GM19328 (cell line): ENCODE results near the gene S1PR1.
"Not testable (repeated sequence)": the region's sequence is repeated elsewhere in the genome, so short reads cannot be mapped to it uniquely, and the experiment has no call there.

Experiments used
- ATAC-seq: cut with Tn5 transposase; IDR thresholded peaks from one replicate; pipeline ENCODE4 v1.9.1; 2021; ENCODE audit warnings: mild to moderate bottlenecking, moderate library complexity; ENCODE audit not compliant: unreplicated experiment

Gene S1PR1

DNA sequence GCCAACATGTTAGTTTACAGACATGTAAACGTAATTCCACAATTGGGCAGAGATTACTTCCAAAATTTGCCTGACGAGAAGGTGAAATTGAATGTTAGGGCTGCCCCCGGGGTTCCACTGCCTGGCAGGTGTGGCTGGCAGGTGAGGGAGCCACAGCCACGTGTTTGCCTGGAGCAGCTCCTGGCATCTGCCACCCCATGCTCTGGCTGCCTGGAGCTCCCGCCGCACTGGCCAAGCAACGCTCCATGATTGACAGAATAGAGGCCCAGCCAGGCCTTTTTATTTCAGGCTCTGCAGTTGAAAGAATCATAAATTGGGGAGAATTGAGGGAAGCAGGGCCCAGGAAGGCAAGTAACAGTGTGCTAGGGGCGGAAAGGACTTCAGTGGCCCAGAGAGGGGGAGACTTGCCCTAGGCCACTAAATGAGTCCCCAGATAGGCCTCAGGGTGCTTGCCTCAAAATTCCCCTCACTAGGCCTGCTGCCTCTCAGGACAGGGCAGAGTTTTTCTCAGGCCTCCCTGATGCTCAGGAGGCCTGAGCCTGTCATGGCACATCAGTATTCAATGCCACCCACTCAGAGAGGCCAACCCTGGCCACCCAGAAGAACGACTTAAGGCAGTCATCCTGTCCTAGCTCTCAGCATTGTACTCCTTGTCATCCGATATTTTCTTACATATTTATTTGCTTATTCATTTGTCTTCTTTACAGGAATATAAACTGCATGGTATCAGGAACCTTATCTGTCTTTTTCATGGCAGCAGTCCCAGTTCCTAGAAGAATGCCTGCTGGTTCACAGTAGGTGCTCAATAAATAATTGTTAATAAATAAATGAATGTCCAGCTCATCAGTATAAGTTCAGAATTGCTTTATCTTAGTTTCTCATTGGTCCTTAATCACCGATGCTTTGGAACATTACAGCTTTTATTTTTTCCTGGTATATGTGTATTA is 16.6 kb upstream of the S1PR1 start:
- no peak for ATAC-seq

DNA sequence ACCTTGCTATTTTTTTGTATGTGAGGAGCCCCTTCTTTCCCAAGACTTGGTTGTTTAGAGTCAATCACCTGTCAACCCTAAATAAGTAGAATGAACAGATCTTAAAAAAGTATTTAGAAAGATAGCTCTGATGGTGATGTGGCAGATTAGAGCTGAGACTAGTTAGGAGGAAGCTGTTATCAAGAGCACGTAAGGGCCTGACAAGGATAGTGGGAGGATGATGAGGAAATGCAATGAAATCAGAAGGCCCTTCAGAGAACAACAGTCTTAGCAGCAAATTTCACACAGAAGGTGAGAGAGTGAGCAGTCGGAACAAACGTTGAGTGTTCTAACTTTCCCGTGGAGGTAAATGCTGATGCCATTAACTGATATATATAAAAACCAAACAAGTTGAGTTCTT is 15.9 kb upstream of the S1PR1 start:
- ATAC-seq = no peak

- ATAC-seq = peak; percentile 95
Measured at GRCh38 chr1:101221945-101222429, 14.8 kb upstream of the S1PR1 start.

- ATAC-seq = no peak
Measured at GRCh38 chr1:101227837-101228236, 9.0 kb upstream of the S1PR1 start.

DNA sequence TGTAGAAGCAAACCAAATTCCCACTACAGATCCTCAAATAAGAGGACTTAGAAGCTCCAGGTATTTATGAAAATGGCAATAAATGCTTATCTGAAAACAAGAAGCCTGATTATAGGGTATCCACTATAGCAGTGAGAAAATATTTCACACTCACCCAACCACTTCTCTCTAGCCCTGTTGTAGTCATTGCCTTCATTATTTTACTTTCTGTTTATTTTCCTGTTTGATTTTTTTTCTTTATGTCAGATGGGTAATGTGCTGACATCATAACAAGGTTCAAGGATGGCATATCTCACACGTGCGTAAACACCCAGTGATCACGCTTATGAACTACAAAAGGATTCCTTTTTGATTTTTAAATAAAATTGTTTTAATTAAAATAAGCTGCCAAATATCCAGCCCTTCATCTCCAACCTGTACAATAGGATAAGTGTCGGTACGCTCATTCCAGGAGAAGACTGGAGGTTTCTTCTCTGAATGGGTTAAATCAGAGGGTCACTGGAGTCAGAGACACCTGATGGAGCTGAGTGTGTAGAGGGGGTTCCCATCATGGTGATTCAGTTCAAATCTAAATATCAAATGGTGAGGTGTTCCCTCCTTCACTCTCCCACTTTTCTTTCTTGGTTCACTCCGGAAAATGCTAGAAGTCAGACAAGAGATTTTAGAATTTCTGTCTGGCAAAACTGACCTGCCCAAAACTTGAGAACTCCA is 8.2 kb upstream of the S1PR1 start:
- ATAC-seq = no peak

DNA sequence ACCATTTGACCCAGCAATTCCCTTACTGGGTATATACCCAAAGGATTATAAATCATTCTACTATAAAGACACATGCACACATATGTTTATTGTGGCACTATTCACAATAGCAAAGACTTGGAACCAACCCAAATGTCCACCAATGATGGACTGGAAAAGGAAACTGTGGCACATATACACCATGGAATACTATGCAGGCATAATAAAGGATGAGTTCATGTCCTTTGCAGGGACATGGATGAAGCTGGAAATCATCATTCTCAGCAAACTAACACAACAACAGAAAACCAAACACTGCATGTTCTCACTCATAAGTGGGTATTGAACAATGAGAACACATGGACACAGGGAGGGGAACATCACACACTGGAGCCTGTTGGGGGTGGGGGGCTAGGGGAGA is 4.6 kb upstream of the S1PR1 start:
- ATAC-seq = not testable (repeated sequence)

DNA sequence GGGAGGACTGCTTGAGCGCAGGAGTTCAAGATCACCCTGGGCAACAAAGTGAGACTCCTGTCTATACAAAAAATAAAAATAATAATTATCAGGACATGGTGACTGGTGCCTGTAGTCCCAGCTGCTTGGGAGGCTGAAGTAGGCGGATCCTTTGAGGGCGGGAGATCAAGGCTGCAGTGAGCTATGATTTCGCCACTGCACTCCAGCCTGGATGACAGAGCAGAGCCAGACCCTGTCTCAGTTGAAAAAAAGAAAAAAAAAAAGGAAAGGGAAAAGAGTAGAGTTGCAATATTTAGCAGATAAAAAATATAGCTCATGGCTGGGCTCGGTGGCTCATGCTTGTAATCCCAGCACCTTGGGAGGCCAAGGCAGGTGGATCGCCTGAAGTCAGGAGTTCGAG is 3.3 kb upstream of the S1PR1 start:
- no peak for ATAC-seq

- ATAC-seq = no peak
Measured at GRCh38 chr1:101235216-101235695, 1.6 kb upstream of the S1PR1 start.

- peak; percentile 62 for ATAC-seq
Measured at GRCh38 chr1:101235696-101236515, 913 bp upstream of the S1PR1 start.

- no peak for ATAC-seq
Measured at GRCh38 chr1:101237229-101237837, 514 bp downstream of the S1PR1 start.

DNA sequence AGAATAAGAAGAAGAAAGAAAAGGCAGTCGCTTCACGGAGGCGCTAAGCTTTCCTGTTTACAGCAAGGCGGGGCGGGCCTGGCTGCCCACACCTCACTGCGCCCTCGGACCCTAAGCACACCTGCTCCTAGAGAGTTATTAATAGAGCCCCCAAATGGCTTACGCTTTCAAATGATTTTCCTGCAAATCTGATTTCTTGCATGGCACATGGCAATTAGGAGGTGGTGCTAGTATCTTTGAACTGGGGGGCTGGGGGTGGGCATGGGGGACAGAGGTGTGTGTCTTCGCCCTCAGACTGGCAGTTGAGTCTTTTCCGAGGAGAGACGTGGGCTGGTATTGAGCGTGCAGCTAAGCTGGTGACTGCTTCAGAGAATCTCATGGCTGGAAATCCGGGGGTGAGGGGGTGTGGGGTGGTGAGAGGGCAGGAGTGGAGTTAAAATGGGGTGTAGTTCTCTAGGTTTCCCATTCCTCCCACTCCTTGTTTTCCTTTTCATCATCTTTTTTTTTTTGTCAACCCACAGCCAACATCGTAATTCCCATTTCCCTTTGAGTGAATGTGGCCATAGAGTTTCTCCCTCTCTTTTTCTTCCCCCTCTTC is 1.3 kb downstream of the S1PR1 start:
- ATAC-seq = no peak

DNA sequence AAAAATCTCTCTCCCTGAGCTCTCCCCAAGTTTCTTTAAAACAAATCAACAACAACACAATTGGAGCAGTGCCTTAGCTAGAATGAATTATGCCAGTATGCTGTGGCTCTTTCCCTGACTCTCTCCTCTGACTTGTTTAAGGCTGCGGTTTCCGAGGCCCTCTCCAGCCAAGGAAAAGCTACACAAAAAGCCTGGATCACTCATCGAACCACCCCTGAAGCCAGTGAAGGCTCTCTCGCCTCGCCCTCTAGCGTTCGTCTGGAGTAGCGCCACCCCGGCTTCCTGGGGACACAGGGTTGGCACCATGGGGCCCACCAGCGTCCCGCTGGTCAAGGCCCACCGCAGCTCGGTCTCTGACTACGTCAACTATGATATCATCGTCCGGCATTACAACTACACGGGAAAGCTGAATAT is 1.9 kb downstream of the S1PR1 start:
- no peak for ATAC-seq

DNA sequence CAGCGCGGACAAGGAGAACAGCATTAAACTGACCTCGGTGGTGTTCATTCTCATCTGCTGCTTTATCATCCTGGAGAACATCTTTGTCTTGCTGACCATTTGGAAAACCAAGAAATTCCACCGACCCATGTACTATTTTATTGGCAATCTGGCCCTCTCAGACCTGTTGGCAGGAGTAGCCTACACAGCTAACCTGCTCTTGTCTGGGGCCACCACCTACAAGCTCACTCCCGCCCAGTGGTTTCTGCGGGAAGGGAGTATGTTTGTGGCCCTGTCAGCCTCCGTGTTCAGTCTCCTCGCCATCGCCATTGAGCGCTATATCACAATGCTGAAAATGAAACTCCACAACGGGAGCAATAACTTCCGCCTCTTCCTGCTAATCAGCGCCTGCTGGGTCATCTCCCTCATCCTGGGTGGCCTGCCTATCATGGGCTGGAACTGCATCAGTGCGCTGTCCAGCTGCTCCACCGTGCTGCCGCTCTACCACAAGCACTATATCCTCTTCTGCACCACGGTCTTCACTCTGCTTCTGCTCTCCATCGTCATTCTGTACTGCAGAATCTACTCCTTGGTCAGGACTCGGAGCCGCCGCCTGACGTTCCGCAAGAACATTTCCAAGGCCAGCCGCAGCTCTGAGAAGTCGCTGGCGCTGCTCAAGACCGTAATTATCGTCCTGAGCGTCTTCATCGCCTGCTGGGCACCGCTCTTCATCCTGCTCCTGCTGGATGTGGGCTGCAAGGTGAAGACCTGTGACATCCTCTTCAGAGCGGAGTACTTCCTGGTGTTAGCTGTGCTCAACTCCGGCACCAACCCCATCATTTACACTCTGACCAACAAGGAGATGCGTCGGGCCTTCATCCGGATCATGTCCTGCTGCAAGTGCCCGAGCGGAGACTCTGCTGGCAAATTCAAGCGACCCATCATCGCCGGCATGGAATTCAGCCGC is 2.5 kb downstream of the S1PR1 start:
- ATAC-seq = no peak

DNA sequence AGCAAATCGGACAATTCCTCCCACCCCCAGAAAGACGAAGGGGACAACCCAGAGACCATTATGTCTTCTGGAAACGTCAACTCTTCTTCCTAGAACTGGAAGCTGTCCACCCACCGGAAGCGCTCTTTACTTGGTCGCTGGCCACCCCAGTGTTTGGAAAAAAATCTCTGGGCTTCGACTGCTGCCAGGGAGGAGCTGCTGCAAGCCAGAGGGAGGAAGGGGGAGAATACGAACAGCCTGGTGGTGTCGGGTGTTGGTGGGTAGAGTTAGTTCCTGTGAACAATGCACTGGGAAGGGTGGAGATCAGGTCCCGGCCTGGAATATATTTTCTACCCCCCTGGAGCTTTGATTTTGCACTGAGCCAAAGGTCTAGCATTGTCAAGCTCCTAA is 3.2 kb downstream of the S1PR1 start:
- ATAC-seq = no peak

- ATAC-seq = no peak
Measured at GRCh38 chr1:101241485-101242225, 4.8 kb downstream of the S1PR1 start.

DNA sequence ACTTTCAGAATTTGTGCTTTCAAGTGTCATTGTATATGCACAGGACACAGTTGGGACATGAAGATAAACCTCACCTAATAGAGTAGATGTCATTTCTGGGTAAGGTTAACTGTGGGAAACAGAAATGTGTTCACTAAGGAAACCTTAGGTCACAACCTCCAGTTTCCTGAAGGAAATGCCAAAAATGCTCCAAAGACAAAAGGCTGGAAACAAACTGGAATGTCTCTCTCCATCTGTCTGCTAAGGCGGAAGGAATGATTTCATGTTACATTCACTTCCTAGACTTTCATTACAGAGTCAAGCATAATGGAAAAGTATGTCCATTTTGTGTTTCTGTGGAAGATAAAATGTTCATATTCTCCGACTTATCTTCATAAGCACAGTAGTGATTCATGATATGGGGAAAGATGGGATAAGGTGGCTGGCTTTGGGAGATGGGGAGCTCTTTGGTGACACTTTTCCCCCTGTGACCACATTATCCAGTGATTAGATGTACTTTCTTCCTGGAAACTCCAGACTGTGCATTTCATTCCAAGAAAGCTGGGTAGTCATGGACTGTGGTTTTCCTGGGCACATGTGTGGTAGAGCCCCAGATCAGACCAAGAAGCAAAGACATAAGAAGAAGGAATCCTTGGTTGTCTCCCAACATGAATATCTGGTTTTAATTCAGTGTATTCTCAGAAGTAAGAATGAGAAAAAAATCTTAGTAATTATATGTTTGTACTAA is 5.7 kb downstream of the S1PR1 start:
- ATAC-seq = no peak

DNA sequence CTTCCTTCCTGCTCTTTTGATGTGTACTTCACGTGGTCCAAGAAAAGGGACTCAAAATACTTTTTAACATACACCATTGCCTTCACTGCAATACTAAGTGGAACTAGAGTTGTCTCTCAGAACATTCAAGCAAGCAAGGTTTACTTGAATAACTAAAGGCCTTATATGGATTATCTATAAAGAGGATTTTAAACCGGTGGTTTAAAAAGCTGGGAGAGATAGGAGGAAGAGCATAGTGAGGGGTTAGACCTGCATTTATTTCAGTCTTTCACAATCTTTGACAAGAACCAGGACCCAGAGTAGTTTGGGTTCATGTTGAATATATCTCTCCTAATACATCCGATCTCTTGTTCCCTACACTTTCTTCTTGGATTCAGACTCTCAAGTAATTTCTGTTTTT is 6.9 kb downstream of the S1PR1 start:
- ATAC-seq = no peak

DNA sequence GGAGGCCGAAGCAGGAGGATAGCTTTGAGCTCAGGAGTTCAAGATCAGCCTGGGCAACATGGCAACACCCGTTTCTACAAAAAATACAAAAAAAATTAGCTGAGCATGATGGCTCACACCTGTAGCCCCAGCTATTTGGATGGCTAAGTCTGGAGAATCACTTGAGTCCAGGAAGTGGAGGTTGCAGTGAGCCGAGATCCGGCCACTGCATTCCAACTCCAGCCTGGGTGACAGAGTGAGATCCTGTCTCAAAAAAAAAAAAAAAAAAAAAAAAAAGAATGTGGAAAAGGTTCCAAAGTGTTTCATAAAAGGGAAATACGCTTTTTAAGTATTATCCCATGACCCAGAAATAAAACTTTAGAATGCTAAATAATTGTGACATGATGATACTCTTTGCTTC is 8.0 kb downstream of the S1PR1 start:
- no peak for ATAC-seq
